Suprapubic skin (tissue), 4 donors: ENCODE data around the gene SLX1A. TPM values are rescaled to one million over a fixed set of nuclear protein-coding genes. Genes with fewer than 3 reads are reported as not detected.
A peak's percentile ranks its signal among the peaks of the same experiment; 100 is the strongest.
"Not testable (repeated sequence)": the region's sequence is repeated elsewhere in the genome, so short reads cannot be mapped to it uniquely, and the experiment has no call there.

Experiments used
- DNase-seq, 2 donors: peaks; one replicate each; pipeline ENCODE4 v3.0.0-alpha.2; 2019; ENCODE audit warnings: low spot score in 2 of 2
- H3K27ac ChIP-seq: fragments of 200-600 bp; sonication (generic); one replicate; pipeline ENCODE4 v1.5.1; 2019
- H3K27me3 ChIP-seq: fragments of 200-600 bp; sonication (generic); one replicate; pipeline ENCODE4 v1.5.1; 2019
- H3K36me3 ChIP-seq: fragments of 200-600 bp; sonication (generic); one replicate; pipeline ENCODE4 v1.5.1; 2019
- H3K4me1 ChIP-seq: fragments of 200-600 bp; sonication (generic); one replicate; pipeline ENCODE4 v1.5.1; 2019
- H3K4me3 ChIP-seq: fragments of 200-600 bp; sonication (generic); one replicate; pipeline ENCODE4 v1.5.1; 2019; ENCODE audit warnings: mild to moderate bottlenecking
- H3K9me3 ChIP-seq: fragments of 200-600 bp; sonication (generic); one replicate; pipeline ENCODE4 v1.5.1; 2019
- EP300 ChIP-seq: sonication (generic); formaldehyde crosslinking; IDR thresholded peaks from one replicate; pipeline ENCODE4 v1.6.1; 2017; ENCODE audit warnings: antibody characterized with exemption
- POLR2A ChIP-seq, 2 donors: fragments of 450-650 bp; IDR thresholded peaks; one replicate each; pipeline ENCODE4 v1.6.1; 2017; ENCODE audit warnings: antibody characterized with exemption in 2 of 2, mild to moderate bottlenecking in 2 of 2, moderate library complexity in 2 of 2
- POLR2AphosphoS5 ChIP-seq, 3 donors: sonication (generic); formaldehyde crosslinking; IDR thresholded peaks; one replicate each; pipeline ENCODE4 v1.6.1; 2017; ENCODE audit warnings: antibody characterized with exemption in 3 of 3
- WGBS: methylation state at CpG from one replicate; pipeline ENCODE4 v1.1.5; 2018; 5-methylcytosine and 5-hydroxymethylcytosine counted together
- total RNA-seq, 4 donors: library from RNA; depleted of rRNA; stranded (reverse); fragments of >200 nt; gene quantifications; one replicate each; pipeline ENCODE4 v1.1.0, GENCODE V29; 2016
- TF ChIP-seq, protein P1 (sequence below), 2 donors: fragments of 200-600 bp in 1 of 2; fragments of 450-650 bp in 1 of 2; sonication (generic) in 1 of 2; IDR thresholded peaks; one replicate each; pipeline ENCODE4 v1.5.1; 2016 to 2019; ENCODE audit warnings: antibody characterized with exemption in 2 of 2, mild to moderate bottlenecking in 1 of 2, moderate library complexity in 1 of 2

SLX1A gene
- total RNA-seq, 4 donors from 2014 or later = 27.3 to 56.2 (median 44.9) TPM

DNA sequence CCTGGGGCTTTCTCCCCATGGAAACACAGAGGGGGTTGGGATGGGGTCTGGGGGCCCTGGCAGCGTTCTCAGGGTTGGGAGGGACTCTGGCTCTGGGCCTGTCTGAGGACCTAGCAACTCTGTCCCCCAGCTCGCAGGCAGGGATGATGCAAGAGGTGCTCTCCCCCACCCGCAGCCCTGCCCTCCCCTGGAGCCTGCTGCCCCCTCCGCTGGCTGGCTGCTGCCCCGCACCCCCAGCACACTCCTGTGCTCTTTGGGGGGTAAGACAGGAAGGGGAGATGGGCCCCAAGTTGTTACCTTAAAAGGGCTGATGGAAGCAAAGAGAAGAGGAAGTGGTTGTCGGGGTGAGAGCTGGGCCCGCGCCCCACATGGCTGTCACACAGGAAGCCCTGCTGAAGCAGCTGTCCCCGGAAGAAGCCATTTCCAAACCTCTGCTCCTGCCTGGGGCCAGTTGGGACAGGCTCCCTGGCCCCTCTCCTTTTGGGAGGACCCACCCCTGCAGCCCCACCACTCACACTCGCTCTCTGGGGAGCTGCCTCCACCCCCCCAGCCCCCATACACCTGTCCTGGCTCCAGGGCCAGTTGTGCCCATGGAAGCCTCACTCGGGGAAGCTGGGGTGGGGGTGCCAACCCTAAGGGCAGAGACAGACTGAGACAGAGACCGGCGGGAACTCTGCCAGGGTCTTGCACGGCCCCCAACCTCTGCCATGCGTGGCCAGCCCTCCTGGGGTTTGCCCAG, 7.8 kb upstream of the SLX1A start:
- Histone ChIP-seq H3K36me3 (no peaks in the 10 kb centered on the region), H3K4me1 (peaks cover 26% of the 10 kb centered on the region), H3K9me3 (no peaks in the 10 kb centered on the region), H3K27ac (peak overlapping the region; percentile 34), H3K27me3 (no peaks in the 10 kb centered on the region), H3K4me3 (peak overlapping the region; percentile 63)
- 78% methylated on average over 14 of the region's 15 CpGs for WGBS
- TF ChIP-seq, protein P1, sequence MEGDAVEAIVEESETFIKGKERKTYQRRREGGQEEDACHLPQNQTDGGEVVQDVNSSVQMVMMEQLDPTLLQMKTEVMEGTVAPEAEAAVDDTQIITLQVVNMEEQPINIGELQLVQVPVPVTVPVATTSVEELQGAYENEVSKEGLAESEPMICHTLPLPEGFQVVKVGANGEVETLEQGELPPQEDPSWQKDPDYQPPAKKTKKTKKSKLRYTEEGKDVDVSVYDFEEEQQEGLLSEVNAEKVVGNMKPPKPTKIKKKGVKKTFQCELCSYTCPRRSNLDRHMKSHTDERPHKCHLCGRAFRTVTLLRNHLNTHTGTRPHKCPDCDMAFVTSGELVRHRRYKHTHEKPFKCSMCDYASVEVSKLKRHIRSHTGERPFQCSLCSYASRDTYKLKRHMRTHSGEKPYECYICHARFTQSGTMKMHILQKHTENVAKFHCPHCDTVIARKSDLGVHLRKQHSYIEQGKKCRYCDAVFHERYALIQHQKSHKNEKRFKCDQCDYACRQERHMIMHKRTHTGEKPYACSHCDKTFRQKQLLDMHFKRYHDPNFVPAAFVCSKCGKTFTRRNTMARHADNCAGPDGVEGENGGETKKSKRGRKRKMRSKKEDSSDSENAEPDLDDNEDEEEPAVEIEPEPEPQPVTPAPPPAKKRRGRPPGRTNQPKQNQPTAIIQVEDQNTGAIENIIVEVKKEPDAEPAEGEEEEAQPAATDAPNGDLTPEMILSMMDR (IDR thresholded peaks at IDR 0.05) = no peak
- no peak for TF ChIP-seq POLR2AphosphoS5 (IDR thresholded peaks at IDR 0.05)
- no peak for TF ChIP-seq EP300
- no peak for TF ChIP-seq POLR2A (IDR thresholded peaks at IDR 0.05)
- peak in 1 of 2 donors; percentile 74 for DNase-seq

GRCh38 chr16:30186444-30186781, 7.3 kb upstream of the SLX1A start:
- DNase-seq = no peak
- 84% methylated on average over 7 of the region's 9 CpGs for WGBS
- TF ChIP-seq POLR2A (IDR thresholded peaks at IDR 0.05) = no peak
- TF ChIP-seq POLR2AphosphoS5 (IDR thresholded peaks at IDR 0.05) = no peak
- TF ChIP-seq, protein P1 (IDR thresholded peaks at IDR 0.05) = no peak
- no peak for TF ChIP-seq EP300
- Histone ChIP-seq H3K27me3 (no peaks in the 10 kb centered on the region), H3K27ac (peak overlapping the region; percentile 34), H3K4me1 (peaks cover 26% of the 10 kb centered on the region), H3K36me3 (no peaks in the 10 kb centered on the region), H3K9me3 (no peaks in the 10 kb centered on the region), H3K4me3 (peak overlapping the region; percentile 11)

DNA sequence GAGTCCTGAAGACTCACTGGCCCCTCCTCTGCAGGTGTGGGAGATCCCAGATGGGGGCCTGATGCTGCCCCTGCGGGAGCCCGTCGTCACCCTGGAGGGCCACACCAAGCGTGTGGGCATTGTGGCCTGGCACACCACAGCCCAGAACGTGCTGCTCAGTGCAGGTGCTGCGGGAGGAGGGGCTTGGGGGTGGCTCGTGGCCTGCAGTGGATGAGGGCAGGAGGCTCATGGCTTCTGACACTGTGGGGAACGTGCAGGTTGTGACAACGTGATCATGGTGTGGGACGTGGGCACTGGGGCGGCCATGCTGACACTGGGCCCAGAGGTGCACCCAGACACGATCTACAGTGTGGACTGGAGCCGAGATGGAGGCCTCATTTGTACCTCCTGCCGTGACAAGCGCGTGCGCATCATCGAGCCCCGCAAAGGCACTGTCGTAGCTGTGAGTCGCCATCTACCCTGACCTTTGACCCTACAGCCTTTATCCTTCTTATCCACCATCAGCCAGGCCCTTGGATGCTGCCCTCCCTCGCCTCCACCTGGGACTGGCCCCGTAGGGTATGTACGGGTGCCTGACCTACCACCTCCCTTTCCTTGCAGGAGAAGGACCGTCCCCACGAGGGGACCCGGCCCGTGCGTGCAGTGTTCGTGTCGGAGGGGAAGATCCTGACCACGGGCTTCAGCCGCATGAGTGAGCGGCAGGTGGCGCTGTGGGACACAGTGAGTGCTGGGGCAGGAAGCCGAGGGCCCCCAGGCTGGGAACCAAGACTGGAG, 6.7 kb upstream of the SLX1A start:
- peak overlapping the region; percentile 11 for H3K4me3 ChIP-seq
- H3K9me3 ChIP-seq = no peaks in the 10 kb centered on the region
- H3K27me3 ChIP-seq = no peaks in the 10 kb centered on the region
- peaks cover 26% of the 10 kb centered on the region for H3K4me1 ChIP-seq
- H3K36me3 ChIP-seq = no peaks in the 10 kb centered on the region
- 50% methylated on average over 23 of the region's 36 CpGs for WGBS
- DNase-seq = peak; percentile 85 to 88
- no peak for TF ChIP-seq POLR2AphosphoS5 (IDR thresholded peaks at IDR 0.05)
- TF ChIP-seq POLR2A (IDR thresholded peaks at IDR 0.05) = no peak
- no peak for TF ChIP-seq EP300
- TF ChIP-seq, protein P1 (IDR thresholded peaks at IDR 0.05) = peak; percentile 67 to 77
- no peak overlapping the region for H3K27ac ChIP-seq

- no peak overlapping the region for H3K4me3 ChIP-seq
- H3K27me3 ChIP-seq = no peaks in the 10 kb centered on the region
- peaks cover 25% of the 10 kb centered on the region for H3K4me1 ChIP-seq
- TF ChIP-seq POLR2AphosphoS5 (IDR thresholded peaks at IDR 0.05) (no peak), EP300 (no peak), POLR2A (IDR thresholded peaks at IDR 0.05) (no peak)
- TF ChIP-seq, protein P1 (IDR thresholded peaks at IDR 0.05) = no peak
- 85% methylated on average over 5 of the region's 9 CpGs for WGBS
- no peaks in the 10 kb centered on the region for H3K9me3 ChIP-seq
- no peaks in the 10 kb centered on the region for H3K36me3 ChIP-seq
- H3K27ac ChIP-seq = no peak overlapping the region
- DNase-seq = no peak
Observed at GRCh38 chr16:30187556-30187865, 6.2 kb upstream of the SLX1A start.

- Histone ChIP-seq H3K27ac (no peak overlapping the region), H3K27me3 (no peaks in the 10 kb centered on the region), H3K4me3 (no peak overlapping the region), H3K36me3 (no peaks in the 10 kb centered on the region), H3K4me1 (peaks cover 20% of the 10 kb centered on the region), H3K9me3 (no peaks in the 10 kb centered on the region)
- peak in 1 of 2 donors; percentile 69 for DNase-seq
- TF ChIP-seq POLR2AphosphoS5 (IDR thresholded peaks at IDR 0.05) (no peak), POLR2A (IDR thresholded peaks at IDR 0.05) (no peak)
- TF ChIP-seq, protein P1 (IDR thresholded peaks at IDR 0.05) = no peak
- 80% methylated on average over 10 of the region's 23 CpGs for WGBS
Observed at GRCh38 chr16:30187971-30188561, 5.6 kb upstream of the SLX1A start.

GRCh38 chr16:30191158-30191557, 2.5 kb upstream of the SLX1A start:
- not testable (repeated sequence) for DNase-seq, H3K36me3 ChIP-seq, H3K4me3 ChIP-seq, H3K9me3 ChIP-seq, H3K27ac ChIP-seq, H3K27me3 ChIP-seq
- peaks cover 10% of the 10 kb centered on the region for H3K4me1 ChIP-seq
- 93% methylated on average over 6 of the region's 12 CpGs for WGBS

GRCh38 chr16:30193098-30193497, 577 bp upstream of the SLX1A start:
- not testable (repeated sequence) for H3K4me1 ChIP-seq, H3K36me3 ChIP-seq, DNase-seq, H3K27me3 ChIP-seq, H3K9me3 ChIP-seq, H3K27ac ChIP-seq, H3K4me3 ChIP-seq
- no CpG with 5 or more reads among the region's 21 CpGs for WGBS
